SK-N-SH treated with all-trans-retinoic acid at 6 μM for 48 hours (cell line): ENCODE measurements around the gene TLL2.

ENCODE experiments used
- ATAC-seq: fragments of 200-7000 bp; cut with Tn5 transposase; 3 replicates; pipeline ENCODE4 v1.9.1; 2020; ENCODE audit warnings: mild to moderate bottlenecking, moderate library complexity
- ARNTL ChIP-seq: fragments of 450-650 bp; formaldehyde crosslinking; IDR thresholded peaks from 2 replicates; pipeline ENCODE4 v1.5.0; 2020; ENCODE audit warnings: low read depth, mild to moderate bottlenecking, moderate library complexity, borderline replicate concordance
- BACH2 ChIP-seq: fragments of 250-450 bp; sonication (Bioruptor Pico); IDR thresholded peaks from 2 replicates; pipeline ENCODE4 v1.9.0; 2021; ENCODE audit warnings: mild to moderate bottlenecking, borderline replicate concordance
- CSDC2 ChIP-seq: fragments of 250-450 bp; sonication (Bioruptor Pico); IDR thresholded peaks from 2 replicates; pipeline ENCODE4 v1.5.0; 2020; ENCODE audit warnings: mild to moderate bottlenecking, moderate library complexity
- ESRRG ChIP-seq: fragments of 250-450 bp; sonication (Bioruptor Pico); IDR thresholded peaks from 2 replicates; pipeline ENCODE4 v1.6.1; 2021; ENCODE audit warnings: mild to moderate bottlenecking
- GLIS3 ChIP-seq: fragments of 250-450 bp; sonication (Bioruptor Pico); IDR thresholded peaks from 2 replicates; pipeline ENCODE4 v1.5.0; 2020; ENCODE audit warnings: mild to moderate bottlenecking, moderate library complexity
- ISL1 ChIP-seq: fragments of 250-450 bp; sonication (Bioruptor Pico); IDR thresholded peaks from 2 replicates; pipeline ENCODE4 v2.1.2; 2022; ENCODE audit warnings: mild to moderate bottlenecking, moderate library complexity
- OSR1 ChIP-seq: fragments of 250-450 bp; sonication (Bioruptor Pico); IDR thresholded peaks from 2 replicates; pipeline ENCODE4 v1.8.0; 2022; ENCODE audit warnings: moderate library complexity, mild to moderate bottlenecking, inconsistent platforms
- SNAI2 ChIP-seq: fragments of 250-450 bp; sonication (Bioruptor Pico); IDR thresholded peaks from 2 replicates; pipeline ENCODE4 v1.5.0; 2020; ENCODE audit warnings: mild to moderate bottlenecking, moderate library complexity
- TOX ChIP-seq: fragments of 250-450 bp; sonication (Bioruptor Pico); IDR thresholded peaks from 2 replicates; pipeline ENCODE4 v1.8.0; 2021; ENCODE audit warnings: mild to moderate bottlenecking, moderate library complexity, borderline replicate concordance
- ZC3H10 ChIP-seq: fragments of 250-450 bp; sonication (Bioruptor Pico); IDR thresholded peaks from 2 replicates; pipeline ENCODE4 v1.5.1; 2021; ENCODE audit warnings: mild to moderate bottlenecking, moderate library complexity
- ZFP30 ChIP-seq: fragments of 450-650 bp; formaldehyde crosslinking; IDR thresholded peaks from 2 replicates; pipeline ENCODE4 v1.5.0; 2022; ENCODE audit warnings: mild to moderate bottlenecking, moderate library complexity
- ZNF565 ChIP-seq: fragments of 450-650 bp; formaldehyde crosslinking; conservative IDR thresholded peaks from 2 replicates; pipeline ENCODE4 v1.5.0; 2020; ENCODE audit warnings: low read depth, mild to moderate bottlenecking, moderate library complexity
- TF ChIP-seq, protein P1 (sequence below): fragments of 250-450 bp; sonication (Bioruptor Pico); IDR thresholded peaks from 2 replicates; pipeline ENCODE4 v1.5.1; 2020; ENCODE audit warnings: low read depth, mild to moderate bottlenecking, moderate library complexity
- TF ChIP-seq, protein P2 (sequence below): fragments of 250-450 bp; sonication (Bioruptor Pico); IDR thresholded peaks from 2 replicates; pipeline ENCODE4 v1.5.0; 2020; ENCODE audit warnings: mild to moderate bottlenecking, moderate library complexity
- TF ChIP-seq, protein P3 (sequence below): fragments of 250-450 bp; sonication (Bioruptor Pico); IDR thresholded peaks from 2 replicates; pipeline ENCODE4 v1.5.1; 2021; ENCODE audit warnings: mild to moderate bottlenecking, moderate library complexity
- TF ChIP-seq, protein P4 (sequence below): fragments of 250-450 bp; sonication (Bioruptor Pico); IDR thresholded peaks from 2 replicates; pipeline ENCODE4 v1.8.0; 2021; ENCODE audit warnings: low read depth, mild to moderate bottlenecking, moderate library complexity, borderline replicate concordance
- TF ChIP-seq, protein P5 (sequence below): fragments of 250-450 bp; sonication (Bioruptor Pico); IDR thresholded peaks from 2 replicates; pipeline ENCODE4 v1.8.0; 2020; ENCODE audit warnings: mild to moderate bottlenecking, moderate library complexity, borderline replicate concordance

The TLL2 gene

DNA sequence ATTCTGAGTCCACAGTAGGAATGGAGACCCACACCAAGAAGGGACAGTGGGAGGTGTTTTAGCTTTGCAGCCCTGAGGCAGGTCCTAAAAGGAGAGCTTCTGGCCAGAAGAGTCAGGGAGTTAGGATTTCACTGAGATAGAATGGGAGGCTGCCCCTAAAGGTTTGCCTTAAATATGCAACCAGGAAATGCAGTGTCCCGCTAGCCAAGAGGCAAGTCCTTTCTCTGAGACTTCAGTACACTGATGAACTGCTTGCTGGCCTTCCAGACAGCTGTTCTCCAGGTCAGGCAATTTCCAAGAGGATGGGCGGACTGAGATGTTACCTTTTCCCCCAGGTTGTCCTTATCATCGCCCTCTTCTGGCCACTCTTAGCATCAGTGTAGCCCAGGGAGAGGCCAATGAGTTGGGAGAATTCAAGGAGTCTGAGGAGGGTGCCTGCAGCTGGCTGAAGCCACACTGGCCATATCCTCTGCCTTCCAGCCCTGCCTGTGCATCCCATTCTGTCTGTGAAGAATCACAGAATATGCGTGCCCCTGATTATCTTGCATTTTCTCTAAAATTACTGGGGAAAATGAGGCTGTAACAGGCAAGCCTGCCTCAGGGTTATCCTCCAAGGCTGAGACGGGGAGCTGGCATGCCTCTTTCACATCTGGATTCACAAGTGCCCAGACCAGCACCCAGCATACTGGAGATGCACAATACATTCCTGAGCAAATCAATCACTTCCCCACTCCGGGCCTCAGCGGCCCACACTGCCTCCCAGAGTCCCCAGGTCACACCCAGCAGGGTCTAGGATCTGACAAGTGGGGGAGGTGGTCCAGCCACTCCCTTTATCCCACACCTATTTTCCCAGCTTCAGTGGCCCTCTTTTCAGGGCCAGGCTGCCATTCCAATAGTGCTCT lies 2.4 kb downstream of the TLL2 start (continued):
- TF ChIP-seq ZNF565 (CRISPR knock-in tag): no peak

DNA sequence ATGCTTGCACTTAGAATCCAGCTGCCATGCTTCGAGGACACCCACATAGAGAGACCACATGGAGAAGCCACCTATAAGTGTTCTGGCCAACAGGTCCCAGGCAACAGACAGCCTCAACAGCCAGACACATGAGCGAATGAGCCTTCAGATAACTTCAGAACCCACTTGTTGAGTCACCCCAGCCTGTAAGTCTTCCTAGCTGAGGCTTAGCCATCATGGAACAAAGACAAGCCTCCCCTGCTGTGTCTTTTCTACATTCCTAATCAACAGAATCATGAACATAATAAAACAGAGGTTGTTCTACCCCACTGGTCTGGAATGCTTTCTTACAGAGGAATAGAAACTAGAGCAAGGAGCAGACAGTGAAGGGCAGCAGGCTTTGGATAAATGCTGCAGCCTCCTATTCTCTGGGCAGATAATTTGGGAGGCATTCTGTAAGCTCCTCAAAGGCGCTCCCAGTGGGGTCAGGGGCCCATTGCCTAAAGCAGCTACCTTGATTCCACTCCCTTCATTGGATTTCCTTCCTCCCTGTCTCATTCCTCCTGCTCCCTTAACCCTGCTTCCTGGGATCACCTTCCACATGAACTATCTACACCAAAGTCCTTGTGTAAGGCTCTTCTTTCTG lies 4.6 kb downstream of the TLL2 start:
- no peak for ATAC-seq
- TF ChIP-seq, protein P1, sequence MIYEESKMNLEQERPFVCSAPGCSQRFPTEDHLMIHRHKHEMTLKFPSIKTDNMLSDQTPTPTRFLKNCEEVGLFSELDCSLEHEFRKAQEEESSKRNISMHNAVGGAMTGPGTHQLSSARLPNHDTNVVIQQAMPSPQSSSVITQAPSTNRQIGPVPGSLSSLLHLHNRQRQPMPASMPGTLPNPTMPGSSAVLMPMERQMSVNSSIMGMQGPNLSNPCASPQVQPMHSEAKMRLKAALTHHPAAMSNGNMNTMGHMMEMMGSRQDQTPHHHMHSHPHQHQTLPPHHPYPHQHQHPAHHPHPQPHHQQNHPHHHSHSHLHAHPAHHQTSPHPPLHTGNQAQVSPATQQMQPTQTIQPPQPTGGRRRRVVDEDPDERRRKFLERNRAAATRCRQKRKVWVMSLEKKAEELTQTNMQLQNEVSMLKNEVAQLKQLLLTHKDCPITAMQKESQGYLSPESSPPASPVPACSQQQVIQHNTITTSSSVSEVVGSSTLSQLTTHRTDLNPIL: no peak
- TF ChIP-seq GLIS3 (CRISPR knock-in tag): no peak
- TF ChIP-seq ISL1: no peak
- TF ChIP-seq, protein P2, sequence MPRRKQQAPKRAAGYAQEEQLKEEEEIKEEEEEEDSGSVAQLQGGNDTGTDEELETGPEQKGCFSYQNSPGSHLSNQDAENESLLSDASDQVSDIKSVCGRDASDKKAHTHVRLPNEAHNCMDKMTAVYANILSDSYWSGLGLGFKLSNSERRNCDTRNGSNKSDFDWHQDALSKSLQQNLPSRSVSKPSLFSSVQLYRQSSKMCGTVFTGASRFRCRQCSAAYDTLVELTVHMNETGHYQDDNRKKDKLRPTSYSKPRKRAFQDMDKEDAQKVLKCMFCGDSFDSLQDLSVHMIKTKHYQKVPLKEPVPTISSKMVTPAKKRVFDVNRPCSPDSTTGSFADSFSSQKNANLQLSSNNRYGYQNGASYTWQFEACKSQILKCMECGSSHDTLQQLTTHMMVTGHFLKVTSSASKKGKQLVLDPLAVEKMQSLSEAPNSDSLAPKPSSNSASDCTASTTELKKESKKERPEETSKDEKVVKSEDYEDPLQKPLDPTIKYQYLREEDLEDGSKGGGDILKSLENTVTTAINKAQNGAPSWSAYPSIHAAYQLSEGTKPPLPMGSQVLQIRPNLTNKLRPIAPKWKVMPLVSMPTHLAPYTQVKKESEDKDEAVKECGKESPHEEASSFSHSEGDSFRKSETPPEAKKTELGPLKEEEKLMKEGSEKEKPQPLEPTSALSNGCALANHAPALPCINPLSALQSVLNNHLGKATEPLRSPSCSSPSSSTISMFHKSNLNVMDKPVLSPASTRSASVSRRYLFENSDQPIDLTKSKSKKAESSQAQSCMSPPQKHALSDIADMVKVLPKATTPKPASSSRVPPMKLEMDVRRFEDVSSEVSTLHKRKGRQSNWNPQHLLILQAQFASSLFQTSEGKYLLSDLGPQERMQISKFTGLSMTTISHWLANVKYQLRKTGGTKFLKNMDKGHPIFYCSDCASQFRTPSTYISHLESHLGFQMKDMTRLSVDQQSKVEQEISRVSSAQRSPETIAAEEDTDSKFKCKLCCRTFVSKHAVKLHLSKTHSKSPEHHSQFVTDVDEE (CRISPR knock-in tag): no peak
- no peak for TF ChIP-seq SNAI2 (CRISPR knock-in tag)
- TF ChIP-seq, protein P3, sequence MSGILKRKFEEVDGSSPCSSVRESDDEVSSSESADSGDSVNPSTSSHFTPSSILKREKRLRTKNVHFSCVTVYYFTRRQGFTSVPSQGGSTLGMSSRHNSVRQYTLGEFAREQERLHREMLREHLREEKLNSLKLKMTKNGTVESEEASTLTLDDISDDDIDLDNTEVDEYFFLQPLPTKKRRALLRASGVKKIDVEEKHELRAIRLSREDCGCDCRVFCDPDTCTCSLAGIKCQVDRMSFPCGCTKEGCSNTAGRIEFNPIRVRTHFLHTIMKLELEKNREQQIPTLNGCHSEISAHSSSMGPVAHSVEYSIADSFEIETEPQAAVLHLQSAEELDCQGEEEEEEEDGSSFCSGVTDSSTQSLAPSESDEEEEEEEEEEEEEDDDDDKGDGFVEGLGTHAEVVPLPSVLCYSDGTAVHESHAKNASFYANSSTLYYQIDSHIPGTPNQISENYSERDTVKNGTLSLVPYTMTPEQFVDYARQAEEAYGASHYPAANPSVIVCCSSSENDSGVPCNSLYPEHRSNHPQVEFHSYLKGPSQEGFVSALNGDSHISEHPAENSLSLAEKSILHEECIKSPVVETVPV (CRISPR knock-in tag): no peak
- TF ChIP-seq ZNF565 (CRISPR knock-in tag): no peak
- TF ChIP-seq ZC3H10 (CRISPR knock-in tag): no peak
- TF ChIP-seq ARNTL (CRISPR knock-in tag): no peak
- no peak for TF ChIP-seq OSR1 (CRISPR knock-in tag)
- TF ChIP-seq, protein P4, sequence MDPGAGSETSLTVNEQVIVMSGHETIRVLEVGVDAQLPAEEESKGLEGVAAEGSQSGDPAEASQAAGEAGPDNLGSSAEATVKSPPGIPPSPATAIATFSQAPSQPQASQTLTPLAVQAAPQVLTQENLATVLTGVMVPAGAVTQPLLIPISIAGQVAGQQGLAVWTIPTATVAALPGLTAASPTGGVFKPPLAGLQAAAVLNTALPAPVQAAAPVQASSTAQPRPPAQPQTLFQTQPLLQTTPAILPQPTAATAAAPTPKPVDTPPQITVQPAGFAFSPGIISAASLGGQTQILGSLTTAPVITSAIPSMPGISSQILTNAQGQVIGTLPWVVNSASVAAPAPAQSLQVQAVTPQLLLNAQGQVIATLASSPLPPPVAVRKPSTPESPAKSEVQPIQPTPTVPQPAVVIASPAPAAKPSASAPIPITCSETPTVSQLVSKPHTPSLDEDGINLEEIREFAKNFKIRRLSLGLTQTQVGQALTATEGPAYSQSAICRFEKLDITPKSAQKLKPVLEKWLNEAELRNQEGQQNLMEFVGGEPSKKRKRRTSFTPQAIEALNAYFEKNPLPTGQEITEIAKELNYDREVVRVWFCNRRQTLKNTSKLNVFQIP (CRISPR knock-in tag): no peak
- TF ChIP-seq CSDC2: no peak
- TF ChIP-seq ESRRG: no peak

DNA sequence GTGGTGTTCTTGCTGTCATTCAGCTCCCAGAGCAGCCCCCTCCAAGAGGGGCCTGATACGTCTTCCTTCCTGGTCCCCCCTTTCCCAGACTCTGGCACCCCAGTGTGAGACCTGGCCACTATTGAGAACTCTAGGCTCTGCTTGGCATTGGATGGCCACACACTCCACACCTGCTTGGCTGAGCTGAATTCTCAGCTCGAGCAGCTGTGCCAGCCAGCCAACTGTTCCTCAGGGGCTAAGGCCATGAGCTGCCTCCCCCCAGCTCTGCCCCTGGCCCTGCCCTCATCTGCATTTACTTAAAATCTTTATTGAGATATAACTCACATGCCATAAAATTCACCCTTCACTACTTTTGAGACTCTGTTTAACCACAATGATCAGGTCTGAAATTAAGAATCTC lies 6.7 kb downstream of the TLL2 start:
- TF ChIP-seq OSR1 (CRISPR knock-in tag) (no peak), TOX (CRISPR knock-in tag) (no peak), ISL1 (no peak), ZFP30 (CRISPR knock-in tag) (no peak), SNAI2 (CRISPR knock-in tag) (no peak), ARNTL (CRISPR knock-in tag) (no peak), BACH2 (no peak)
- TF ChIP-seq, protein P4 (CRISPR knock-in tag): no peak
- TF ChIP-seq, protein P5, sequence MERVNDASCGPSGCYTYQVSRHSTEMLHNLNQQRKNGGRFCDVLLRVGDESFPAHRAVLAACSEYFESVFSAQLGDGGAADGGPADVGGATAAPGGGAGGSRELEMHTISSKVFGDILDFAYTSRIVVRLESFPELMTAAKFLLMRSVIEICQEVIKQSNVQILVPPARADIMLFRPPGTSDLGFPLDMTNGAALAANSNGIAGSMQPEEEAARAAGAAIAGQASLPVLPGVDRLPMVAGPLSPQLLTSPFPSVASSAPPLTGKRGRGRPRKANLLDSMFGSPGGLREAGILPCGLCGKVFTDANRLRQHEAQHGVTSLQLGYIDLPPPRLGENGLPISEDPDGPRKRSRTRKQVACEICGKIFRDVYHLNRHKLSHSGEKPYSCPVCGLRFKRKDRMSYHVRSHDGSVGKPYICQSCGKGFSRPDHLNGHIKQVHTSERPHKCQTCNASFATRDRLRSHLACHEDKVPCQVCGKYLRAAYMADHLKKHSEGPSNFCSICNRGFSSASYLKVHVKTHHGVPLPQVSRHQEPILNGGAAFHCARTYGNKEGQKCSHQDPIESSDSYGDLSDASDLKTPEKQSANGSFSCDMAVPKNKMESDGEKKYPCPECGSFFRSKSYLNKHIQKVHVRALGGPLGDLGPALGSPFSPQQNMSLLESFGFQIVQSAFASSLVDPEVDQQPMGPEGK: no peak
- TF ChIP-seq, protein P1: no peak
- TF ChIP-seq, protein P2 (CRISPR knock-in tag): no peak
- TF ChIP-seq, all 23 proteins: peak for 0
- no peak for ATAC-seq
